Lower lobe of right lung (tissue), 2 donors: ENCODE measurements around the gene ZNF665. TPM values are rescaled to one million over a fixed set of nuclear protein-coding genes. Genes with fewer than 3 reads are reported as not detected.
"Not testable (repeated sequence)": the region's sequence is repeated elsewhere in the genome, so short reads cannot be mapped to it uniquely, and the experiment has no call there.

Experiments
- ATAC-seq, 2 donors: fragments of 200-7000 bp; cut with Tn5 transposase; one replicate each; pipeline ENCODE4 v1.9.1; 2020 to 2022; ENCODE audit warnings: mild to moderate bottlenecking in 2 of 2, moderate library complexity in 2 of 2
- DNase-seq: peaks from one replicate; pipeline ENCODE4 v3.0.0-alpha.2; 2020
- H3K27ac ChIP-seq: fragments of 200-600 bp; one replicate; pipeline ENCODE4 v1.8.0; 2022
- H3K27me3 ChIP-seq: fragments of 200-600 bp; one replicate; pipeline ENCODE4 v1.8.0; 2022; ENCODE audit warnings: low read depth
- H3K36me3 ChIP-seq: fragments of 200-600 bp; one replicate; pipeline ENCODE4 v1.8.0; 2022; ENCODE audit warnings: mild to moderate bottlenecking
- H3K4me1 ChIP-seq: fragments of 200-600 bp; one replicate; pipeline ENCODE4 v1.8.0; 2022
- H3K4me3 ChIP-seq: fragments of 200-600 bp; one replicate; pipeline ENCODE4 v1.8.0; 2022; ENCODE audit warnings: mild to moderate bottlenecking
- H3K9me3 ChIP-seq: fragments of 200-600 bp; one replicate; pipeline ENCODE4 v1.8.0; 2022
- intact Hi-C: fragments of 100-400 bp; cut with DNase I; formaldehyde crosslinking; loops from one replicate; pipeline ENCODE4 v1.11.0; 2022
- total RNA-seq: library from RNA; stranded (reverse); fragmentation: NEBNext Ultra II Directional; extraction: Animal tissue kit (Norgen Biotek cat#: 25700); gene quantifications from one replicate; pipeline ENCODE4 v1.2.1, GENCODE V29; 2021
- TF ChIP-seq, protein P1 (sequence below): fragments of 200-600 bp; IDR thresholded peaks from one replicate; pipeline ENCODE4 v1.8.0; 2022; ENCODE audit warnings: antibody characterized with exemption, mild to moderate bottlenecking
- donor health status: DM: no; HTN: yes; CAD: no; lungs with severe emphysema.

Gene ZNF665
- total RNA-seq, 1 donor from 2014 or later: 4.5 TPM

DNA sequence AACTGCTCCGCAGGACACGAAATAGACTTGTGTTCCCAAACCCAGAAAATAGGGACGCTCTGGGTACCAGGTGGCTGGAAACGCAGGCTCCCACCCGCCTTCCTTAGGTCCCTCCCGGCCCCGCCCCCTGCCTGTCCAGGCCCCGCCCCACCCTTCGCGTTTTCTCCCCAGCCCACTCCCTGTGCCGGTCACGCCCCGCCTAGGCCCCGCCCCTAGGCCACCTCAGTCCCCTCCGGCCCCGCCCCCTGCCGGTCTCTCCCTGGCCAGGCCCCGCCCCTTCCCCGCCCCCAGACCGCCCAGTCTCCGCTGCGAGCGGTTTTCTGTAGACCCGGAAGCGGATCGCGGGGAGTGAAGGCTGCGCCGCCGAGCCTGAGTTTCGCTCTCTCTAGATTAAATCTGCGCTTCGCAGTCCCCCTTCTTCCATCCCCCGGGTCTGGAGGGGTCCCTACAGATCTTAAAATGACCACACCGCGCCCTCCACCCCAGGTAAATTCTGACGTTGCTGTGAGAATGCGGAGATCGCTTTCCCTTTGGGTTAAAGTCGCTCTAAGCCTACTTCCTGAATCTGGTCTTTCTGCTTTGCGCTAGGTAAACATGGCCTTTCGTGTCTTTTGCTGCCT lies 3.7 kb upstream of the ZNF665 start:
- Histone ChIP-seq H3K4me3 (peak overlapping the region; percentile 87), H3K9me3 (peaks cover 26% of the 10 kb centered on the region), H3K27ac (peak overlapping the region; percentile 94), H3K4me1 (peaks cover 17% of the 10 kb centered on the region), H3K27me3 (no peaks in the 10 kb centered on the region), H3K36me3 (peaks cover 7% of the 10 kb centered on the region)
- intact Hi-C loops: no loop called here
- peak; percentile 99 for DNase-seq
- ATAC-seq: peak; percentile 97 to 98
- TF ChIP-seq, protein P1, sequence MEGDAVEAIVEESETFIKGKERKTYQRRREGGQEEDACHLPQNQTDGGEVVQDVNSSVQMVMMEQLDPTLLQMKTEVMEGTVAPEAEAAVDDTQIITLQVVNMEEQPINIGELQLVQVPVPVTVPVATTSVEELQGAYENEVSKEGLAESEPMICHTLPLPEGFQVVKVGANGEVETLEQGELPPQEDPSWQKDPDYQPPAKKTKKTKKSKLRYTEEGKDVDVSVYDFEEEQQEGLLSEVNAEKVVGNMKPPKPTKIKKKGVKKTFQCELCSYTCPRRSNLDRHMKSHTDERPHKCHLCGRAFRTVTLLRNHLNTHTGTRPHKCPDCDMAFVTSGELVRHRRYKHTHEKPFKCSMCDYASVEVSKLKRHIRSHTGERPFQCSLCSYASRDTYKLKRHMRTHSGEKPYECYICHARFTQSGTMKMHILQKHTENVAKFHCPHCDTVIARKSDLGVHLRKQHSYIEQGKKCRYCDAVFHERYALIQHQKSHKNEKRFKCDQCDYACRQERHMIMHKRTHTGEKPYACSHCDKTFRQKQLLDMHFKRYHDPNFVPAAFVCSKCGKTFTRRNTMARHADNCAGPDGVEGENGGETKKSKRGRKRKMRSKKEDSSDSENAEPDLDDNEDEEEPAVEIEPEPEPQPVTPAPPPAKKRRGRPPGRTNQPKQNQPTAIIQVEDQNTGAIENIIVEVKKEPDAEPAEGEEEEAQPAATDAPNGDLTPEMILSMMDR: no peak

- Histone ChIP-seq H3K9me3 (peaks cover 14% of the 10 kb centered on the region), H3K4me1 (peaks cover 17% of the 10 kb centered on the region), H3K27ac (no peak overlapping the region), H3K4me3 (no peak overlapping the region), H3K36me3 (no peaks in the 10 kb centered on the region), H3K27me3 (no peaks in the 10 kb centered on the region)
- peak; percentile 65 for DNase-seq
- ATAC-seq: peak; percentile 71 to 77
- TF ChIP-seq, protein P1: peak; percentile 91
- intact Hi-C loops: no loop called here
Measured at GRCh38 chr19:53195265-53195903, 2.2 kb upstream of the ZNF665 start.

GRCh38 chr19:53193535-53194222 lies 521 bp upstream of the ZNF665 start:
- no peaks in the 10 kb centered on the region for H3K27me3 ChIP-seq
- no peak for ATAC-seq
- peak overlapping the region; percentile 83 for H3K4me3 ChIP-seq
- intact Hi-C loops: no loop called here
- H3K36me3 ChIP-seq: no peaks in the 10 kb centered on the region
- peak overlapping the region; percentile 48 for H3K27ac ChIP-seq
- peaks cover 5% of the 10 kb centered on the region for H3K9me3 ChIP-seq
- H3K4me1 ChIP-seq: peaks cover 17% of the 10 kb centered on the region
- TF ChIP-seq, protein P1: no peak
- DNase-seq: no peak

DNA sequence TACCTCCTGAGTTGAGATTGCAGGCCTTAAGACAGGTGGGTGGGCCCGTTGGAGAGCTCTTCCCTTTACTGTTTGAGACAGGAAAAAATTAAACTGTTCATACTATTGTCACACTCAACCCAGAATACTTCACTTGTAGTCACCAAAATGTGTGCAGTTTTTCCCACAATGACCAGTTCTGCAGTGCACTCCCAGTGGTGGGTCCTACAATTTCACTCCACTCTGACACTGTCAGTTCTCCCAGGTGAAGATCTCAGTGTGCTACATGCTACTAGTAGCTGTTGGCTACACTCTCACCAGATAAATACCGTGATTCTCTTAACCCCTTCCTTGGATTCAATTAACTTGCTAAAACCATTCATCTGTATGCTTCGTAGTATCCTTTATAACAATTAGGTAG lies 2.9 kb downstream of the ZNF665 start:
- Histone ChIP-seq H3K36me3 (no peaks in the 10 kb centered on the region), H3K27ac (no peak overlapping the region), H3K27me3 (no peaks in the 10 kb centered on the region), H3K9me3 (no peaks in the 10 kb centered on the region), H3K4me3 (no peak overlapping the region), H3K4me1 (peaks cover 6% of the 10 kb centered on the region)
- TF ChIP-seq, protein P1: no peak
- ATAC-seq (no peak), DNase-seq (no peak)
- intact Hi-C loops: no loop called here

- H3K9me3 ChIP-seq, H3K4me3 ChIP-seq, H3K4me1 ChIP-seq, H3K27ac ChIP-seq, H3K36me3 ChIP-seq, intact Hi-C loops, DNase-seq, ATAC-seq, H3K27me3 ChIP-seq: not testable (repeated sequence)
Measured at GRCh38 chr19:53189691-53190198, 3.4 kb downstream of the ZNF665 start.

DNA sequence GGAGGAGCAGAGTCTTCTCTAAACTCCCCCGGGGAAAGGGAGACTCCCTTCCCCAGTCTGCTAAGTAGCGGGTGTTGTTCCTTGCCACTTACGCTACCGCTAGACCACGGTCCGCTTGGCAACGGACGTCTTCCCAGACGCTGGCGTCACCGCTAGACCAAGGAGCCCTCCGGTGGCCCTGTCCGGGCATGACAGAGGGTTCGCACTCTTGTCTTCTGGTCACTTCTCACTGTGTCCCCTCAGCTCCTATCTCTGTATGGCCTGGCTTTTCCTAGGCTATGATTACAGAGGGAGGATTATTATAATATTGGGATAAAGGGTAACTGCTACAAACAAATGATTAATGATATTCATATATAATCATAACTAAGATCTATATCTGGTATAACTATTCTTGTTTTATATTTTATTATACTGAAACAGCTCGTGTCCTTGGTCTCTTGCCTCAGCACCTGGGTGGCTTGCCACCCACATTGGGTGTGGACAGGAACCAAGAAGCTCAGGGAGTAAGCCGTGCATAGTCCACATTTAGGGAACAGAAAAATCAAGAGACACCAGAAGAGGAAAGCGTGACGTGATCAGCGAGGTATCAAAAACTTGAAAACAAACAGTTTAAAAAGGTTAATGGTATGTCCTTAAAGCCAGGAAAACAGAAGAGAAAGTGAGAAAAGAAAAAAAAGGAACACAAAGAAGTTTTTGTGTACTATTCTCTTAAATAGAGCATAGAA lies 7.8 kb downstream of the ZNF665 start:
- H3K4me1 ChIP-seq, DNase-seq, intact Hi-C loops, H3K9me3 ChIP-seq, ATAC-seq, H3K27ac ChIP-seq, H3K27me3 ChIP-seq, H3K4me3 ChIP-seq: not testable (repeated sequence)
- H3K36me3 ChIP-seq: peaks cover 19% of the 10 kb centered on the region
